ENCODE results near the gene NFIA. TPM values are rescaled to one million over a fixed set of nuclear protein-coding genes. Genes with fewer than 3 reads are reported as not detected.
A peak's percentile ranks its signal among the peaks of the same experiment; 100 is the strongest.

NFIA gene
- total and polyA plus RNA-seq, 5 donors = 15.9 to 127 (median 108) TPM

- intact Hi-C loops (cut with DNase I) = no loop called here
Observed at GRCh38 chr1:61491497-61491896, 409.1 kb downstream of the NFIA start.

GRCh38 chr1:61494000-61494399 lies 411.6 kb downstream of the NFIA start:
- Histone ChIP-seq H3K27ac (ENCODE audit: low read length) (no peak overlapping the region), H3K9me3 (ENCODE audit: control insufficient read depth, low read length) (no peaks in the 10 kb centered on the region), H3K27me3 (ENCODE audit: control insufficient read depth, insufficient read depth) (no peaks in the 10 kb centered on the region), H3K4me3 (ENCODE audit: low read length) (no peak overlapping the region), H3K4me1 (ENCODE audit: control insufficient read depth, insufficient read depth, low read length) (peaks cover 4% of the 10 kb centered on the region)
- WGBS = 75% methylated on average over 3 of the region's 3 CpGs
- DNase-seq = no peak
- no peak for ATAC-seq
- intact Hi-C loops (cut with DNase I) = no loop called here

More at GRCh38 chr1:61491497-61491896, 409.1 kb downstream of the NFIA start:
- ATAC-seq (peak; percentile 92 to 93), DNase-seq (no peak)
- WGBS = 42% methylated on average over 4 of the region's 4 CpGs
- Histone ChIP-seq H3K27ac (ENCODE audit: low read length) (peak overlapping the region; percentile 61), H3K4me1 (ENCODE audit: control insufficient read depth, insufficient read depth, low read length) (peaks cover 1% of the 10 kb centered on the region), H3K9me3 (ENCODE audit: control insufficient read depth, low read length) (no peaks in the 10 kb centered on the region), H3K27me3 (ENCODE audit: control insufficient read depth, insufficient read depth) (no peaks in the 10 kb centered on the region), H3K4me3 (ENCODE audit: low read length) (no peak overlapping the region)

- H3K27ac ChIP-seq (ENCODE audit: low read length) = no peak overlapping the region
- H3K9me3 ChIP-seq (ENCODE audit: control insufficient read depth, low read length) = no peaks in the 10 kb centered on the region
- H3K4me3 ChIP-seq (ENCODE audit: low read length) = no peak overlapping the region
- H3K27me3 ChIP-seq (ENCODE audit: control insufficient read depth, insufficient read depth) = no peaks in the 10 kb centered on the region
- DNase-seq (no peak), ATAC-seq (peak; percentile 72 to 79)
- 44% methylated on average over 4 of the region's 4 CpGs for WGBS
- peaks cover 4% of the 10 kb centered on the region for H3K4me1 ChIP-seq (ENCODE audit: control insufficient read depth, insufficient read depth, low read length)
- intact Hi-C loops (cut with DNase I) = no loop called here
Observed at GRCh38 chr1:61496501-61496900, 414.1 kb downstream of the NFIA start.

GRCh38 chr1:61497013-61497412 lies 414.7 kb downstream of the NFIA start:
- H3K4me3 ChIP-seq (ENCODE audit: low read length) = no peak overlapping the region
- DNase-seq (peak in 1 of 3 donors; percentile 52), ATAC-seq (peak; percentile 11 to 47)
- WGBS = 64% methylated on average over 3 of the region's 3 CpGs
- H3K4me1 ChIP-seq (ENCODE audit: control insufficient read depth, insufficient read depth, low read length) = peaks cover 4% of the 10 kb centered on the region
- intact Hi-C loops (cut with DNase I) = no loop called here
- no peaks in the 10 kb centered on the region for H3K9me3 ChIP-seq (ENCODE audit: control insufficient read depth, low read length)
- peak overlapping the region; percentile 7 for H3K27ac ChIP-seq (ENCODE audit: low read length)
- H3K27me3 ChIP-seq (ENCODE audit: control insufficient read depth, insufficient read depth) = no peaks in the 10 kb centered on the region

GRCh38 chr1:61498342-61498741 lies 416.0 kb downstream of the NFIA start:
- peaks cover 4% of the 10 kb centered on the region for H3K4me1 ChIP-seq (ENCODE audit: control insufficient read depth, insufficient read depth, low read length)
- ATAC-seq (no peak), DNase-seq (no peak)
- no peaks in the 10 kb centered on the region for H3K9me3 ChIP-seq (ENCODE audit: control insufficient read depth, low read length)
- WGBS = 69% methylated on average over 8 of the region's 8 CpGs
- H3K4me3 ChIP-seq (ENCODE audit: low read length) = no peak overlapping the region
- intact Hi-C loops (cut with DNase I) = no loop called here
- no peaks in the 10 kb centered on the region for H3K27me3 ChIP-seq (ENCODE audit: control insufficient read depth, insufficient read depth)
- H3K27ac ChIP-seq (ENCODE audit: low read length) = no peak overlapping the region

- 71% methylated on average over 12 of the region's 12 CpGs for WGBS
- no peak overlapping the region for H3K27ac ChIP-seq (ENCODE audit: low read length)
- intact Hi-C loops (cut with DNase I) = no loop called here
- DNase-seq (no peak), ATAC-seq (no peak)
- no peaks in the 10 kb centered on the region for H3K4me1 ChIP-seq (ENCODE audit: control insufficient read depth, insufficient read depth, low read length)
- H3K9me3 ChIP-seq (ENCODE audit: control insufficient read depth, low read length) = no peaks in the 10 kb centered on the region
- no peak overlapping the region for H3K4me3 ChIP-seq (ENCODE audit: low read length)
- no peaks in the 10 kb centered on the region for H3K27me3 ChIP-seq (ENCODE audit: control insufficient read depth, insufficient read depth)
Observed at GRCh38 chr1:61501971-61502916, 419.9 kb downstream of the NFIA start.

GRCh38 chr1:61504305-61504704 lies 421.9 kb downstream of the NFIA start:
- no peaks in the 10 kb centered on the region for H3K4me1 ChIP-seq (ENCODE audit: control insufficient read depth, insufficient read depth, low read length)
- WGBS = 92% methylated on average over 1 of the region's 1 CpG
- no peak overlapping the region for H3K27ac ChIP-seq (ENCODE audit: low read length)
- no peak overlapping the region for H3K4me3 ChIP-seq (ENCODE audit: low read length)
- no peaks in the 10 kb centered on the region for H3K27me3 ChIP-seq (ENCODE audit: control insufficient read depth, insufficient read depth)
- DNase-seq (no peak), ATAC-seq (no peak)
- H3K9me3 ChIP-seq (ENCODE audit: control insufficient read depth, low read length) = no peaks in the 10 kb centered on the region
- intact Hi-C loops (cut with DNase I) = no loop called here

GRCh38 chr1:61504852-61505390 lies 422.6 kb downstream of the NFIA start:
- no peak overlapping the region for H3K4me3 ChIP-seq (ENCODE audit: low read length)
- ATAC-seq (no peak), DNase-seq (no peak)
- H3K4me1 ChIP-seq (ENCODE audit: control insufficient read depth, insufficient read depth, low read length) = no peaks in the 10 kb centered on the region
- no peaks in the 10 kb centered on the region for H3K27me3 ChIP-seq (ENCODE audit: control insufficient read depth, insufficient read depth)
- intact Hi-C loops (cut with DNase I) = no loop called here
- H3K27ac ChIP-seq (ENCODE audit: low read length) = no peak overlapping the region
- WGBS = 70% methylated on average over 4 of the region's 4 CpGs
- no peaks in the 10 kb centered on the region for H3K9me3 ChIP-seq (ENCODE audit: control insufficient read depth, low read length)

- WGBS = 82% methylated on average over 2 of the region's 2 CpGs
- Histone ChIP-seq H3K4me3 (ENCODE audit: low read length) (no peak overlapping the region), H3K27me3 (ENCODE audit: control insufficient read depth, insufficient read depth) (no peaks in the 10 kb centered on the region), H3K27ac (ENCODE audit: low read length) (no peak overlapping the region), H3K9me3 (ENCODE audit: control insufficient read depth, low read length) (no peaks in the 10 kb centered on the region), H3K4me1 (ENCODE audit: control insufficient read depth, insufficient read depth, low read length) (no peaks in the 10 kb centered on the region)
- ATAC-seq (no peak), DNase-seq (no peak)
- intact Hi-C loops (cut with DNase I) = no loop called here
Observed at GRCh38 chr1:61506236-61506635, 423.9 kb downstream of the NFIA start.

- Histone ChIP-seq H3K4me1 (ENCODE audit: control insufficient read depth, insufficient read depth, low read length) (no peaks in the 10 kb centered on the region), H3K27ac (ENCODE audit: low read length) (no peak overlapping the region), H3K9me3 (ENCODE audit: control insufficient read depth, low read length) (no peaks in the 10 kb centered on the region), H3K4me3 (ENCODE audit: low read length) (no peak overlapping the region), H3K27me3 (ENCODE audit: control insufficient read depth, insufficient read depth) (no peaks in the 10 kb centered on the region)
- DNase-seq = no peak
- intact Hi-C loops (cut with DNase I) = no loop called here
- 94% methylated on average over 4 of the region's 4 CpGs for WGBS
- no peak for ATAC-seq
Observed at GRCh38 chr1:61506944-61507500, 424.7 kb downstream of the NFIA start.

All from right cardiac atrium (tissue), 5 donors.